ENCODE measurements around the gene NIPAL1.

NIPAL1 gene

GRCh38 chr4:48064349-48064748 lies 47.8 kb downstream of the NIPAL1 start:
- Histone ChIP-seq H2BK5ac (ENCODE audit: low read length) (no peak overlapping the region), H3K27me3 (ENCODE audit: control insufficient read depth in 3 of 3, insufficient read depth in 3 of 3, low read depth in 1 of 3, low read length in 3 of 3) (no peaks in the 10 kb centered on the region), H2AK5ac (ENCODE audit: low read depth, low read length) (no peak overlapping the region), H3K4me2 (ENCODE audit: insufficient read depth, low read length, poor library complexity, severe bottlenecking) (no peak overlapping the region), H3K9me3 (replicated peaks in 1 of 2; ENCODE audit: control insufficient read depth in 2 of 2, insufficient read depth in 1 of 2, low read depth in 1 of 2, low read length in 2 of 2) (no peaks in the 10 kb centered on the region), H4K8ac (ENCODE audit: low read depth, low read length) (no peak overlapping the region), H3K4me3 (ENCODE audit: low read length in 2 of 2) (no peak overlapping the region), H3K36me3 (replicated peaks in 1 of 2; ENCODE audit: control insufficient read depth in 2 of 2, insufficient read depth in 2 of 2, low read length in 2 of 2) (no peaks in the 10 kb centered on the region), H2BK12ac (ENCODE audit: low read length) (no peak overlapping the region), H3K23ac (ENCODE audit: low read depth, low read length, poor library complexity) (no peak overlapping the region), H3K18ac (ENCODE audit: low read length) (no peak overlapping the region), H2AFZ (ENCODE audit: low read length) (no peak overlapping the region), H3K4me1 (ENCODE audit: control insufficient read depth in 2 of 2, insufficient read depth in 1 of 2, low read depth in 1 of 2, low read length in 2 of 2) (no peaks in the 10 kb centered on the region), H3K14ac (ENCODE audit: low read length) (no peak overlapping the region), H4K91ac (ENCODE audit: low read depth, low read length, poor library complexity) (no peak overlapping the region), H2BK15ac (ENCODE audit: low read length) (no peak overlapping the region), H3K9ac (ENCODE audit: low read depth, low read length, poor library complexity) (no peak overlapping the region), H3K27ac (replicated peaks; ENCODE audit: low read length) (no peak overlapping the region), H3K4ac (ENCODE audit: low read length) (no peak overlapping the region), H3K79me1 (ENCODE audit: low read depth, low read length) (no peaks in the 10 kb centered on the region), H2BK120ac (ENCODE audit: low read depth, low read length) (no peak overlapping the region)
- DNase-seq (ENCODE audit: low spot score), result no peak
- no CpG with 5 or more reads among the region's 3 CpGs for WGBS, 2 donors (ENCODE audit: extremely low coverage in 2 of 2, insufficient read length in 2 of 2, insufficient replicate concordance in 1 of 2)

DNA sequence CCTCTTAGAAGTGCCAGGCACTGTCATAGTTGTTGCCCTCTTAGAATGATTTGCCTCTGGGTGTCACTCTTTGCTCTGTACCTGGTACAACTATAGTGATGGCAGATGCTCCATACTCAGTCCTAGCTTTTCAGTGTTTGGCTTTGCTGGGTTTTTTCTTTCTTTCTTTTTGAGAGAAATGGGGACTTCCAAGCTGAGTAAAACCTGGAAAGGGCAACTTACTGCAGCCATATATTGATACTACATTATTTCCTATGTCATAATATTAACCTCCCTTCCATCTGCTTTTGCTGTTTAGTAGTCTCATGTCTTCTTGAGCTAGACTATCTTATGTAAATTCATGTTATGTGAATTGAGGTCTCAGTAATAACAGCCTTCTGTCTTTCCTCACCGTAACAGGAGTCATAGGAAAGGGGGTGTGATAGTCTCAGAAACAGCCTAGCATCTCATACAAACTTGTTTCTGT lies 49.0 kb downstream of the NIPAL1 start:
- Histone ChIP-seq H3K4me3 (ENCODE audit: low read length in 2 of 2) (no peak overlapping the region), H3K4ac (ENCODE audit: low read length) (no peak overlapping the region), H4K8ac (ENCODE audit: low read depth, low read length) (no peak overlapping the region), H2BK15ac (ENCODE audit: low read length) (no peak overlapping the region), H2AFZ (ENCODE audit: low read length) (no peak overlapping the region), H3K14ac (ENCODE audit: low read length) (no peak overlapping the region), H3K4me2 (ENCODE audit: insufficient read depth, low read length, poor library complexity, severe bottlenecking) (no peak overlapping the region), H2BK120ac (ENCODE audit: low read depth, low read length) (no peak overlapping the region), H2AK5ac (ENCODE audit: low read depth, low read length) (no peak overlapping the region), H3K18ac (ENCODE audit: low read length) (no peak overlapping the region), H3K27ac (replicated peaks; ENCODE audit: low read length) (no peak overlapping the region), H3K4me1 (ENCODE audit: control insufficient read depth in 2 of 2, insufficient read depth in 1 of 2, low read depth in 1 of 2, low read length in 2 of 2) (no peaks in the 10 kb centered on the region), H4K91ac (ENCODE audit: low read depth, low read length, poor library complexity) (no peak overlapping the region), H2BK5ac (ENCODE audit: low read length) (no peak overlapping the region), H3K27me3 (ENCODE audit: control insufficient read depth in 3 of 3, insufficient read depth in 3 of 3, low read depth in 1 of 3, low read length in 3 of 3) (no peaks in the 10 kb centered on the region), H3K23ac (ENCODE audit: low read depth, low read length, poor library complexity) (no peak overlapping the region), H2BK12ac (ENCODE audit: low read length) (no peak overlapping the region), H3K9ac (ENCODE audit: low read depth, low read length, poor library complexity) (no peak overlapping the region), H3K9me3 (replicated peaks in 1 of 2; ENCODE audit: control insufficient read depth in 2 of 2, insufficient read depth in 1 of 2, low read depth in 1 of 2, low read length in 2 of 2) (no peaks in the 10 kb centered on the region), H3K79me1 (ENCODE audit: low read depth, low read length) (no peaks in the 10 kb centered on the region), H3K36me3 (replicated peaks in 1 of 2; ENCODE audit: control insufficient read depth in 2 of 2, insufficient read depth in 2 of 2, low read length in 2 of 2) (no peaks in the 10 kb centered on the region)
- no CpG with 5 or more reads among the region's 1 CpG for WGBS, 2 donors (ENCODE audit: extremely low coverage in 2 of 2, insufficient read length in 2 of 2, insufficient replicate concordance in 1 of 2)
- DNase-seq (ENCODE audit: low spot score), result no peak

DNA sequence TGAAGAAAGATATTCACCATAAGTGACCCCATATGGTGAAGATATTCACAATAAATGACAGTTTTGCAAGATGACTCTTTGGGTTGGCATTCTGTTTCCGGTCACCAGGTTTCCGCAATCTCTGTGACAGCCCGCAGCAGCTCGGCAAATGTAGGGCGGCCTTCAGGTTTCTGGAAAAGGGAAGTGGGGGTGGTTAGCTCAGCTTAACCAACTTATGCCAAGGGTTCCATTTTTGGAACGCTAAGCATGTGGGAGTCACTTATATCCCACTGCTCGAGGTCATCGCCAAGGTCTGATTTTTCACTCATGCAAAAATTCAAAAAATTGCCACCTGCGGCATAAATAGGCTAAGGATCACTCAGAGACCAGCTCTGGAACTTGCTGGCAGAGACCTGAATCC lies 51.0 kb downstream of the NIPAL1 start:
- Histone ChIP-seq H2BK12ac (ENCODE audit: low read length) (no peak overlapping the region), H2BK15ac (ENCODE audit: low read length) (no peak overlapping the region), H3K14ac (ENCODE audit: low read length) (no peak overlapping the region), H3K27ac (replicated peaks; ENCODE audit: low read length) (no peak overlapping the region), H3K9me3 (replicated peaks in 1 of 2; ENCODE audit: control insufficient read depth in 2 of 2, insufficient read depth in 1 of 2, low read depth in 1 of 2, low read length in 2 of 2) (no peaks in the 10 kb centered on the region), H2AK5ac (ENCODE audit: low read depth, low read length) (no peak overlapping the region), H2BK5ac (ENCODE audit: low read length) (no peak overlapping the region), H3K4ac (ENCODE audit: low read length) (no peak overlapping the region), H4K91ac (ENCODE audit: low read depth, low read length, poor library complexity) (no peak overlapping the region), H3K9ac (ENCODE audit: low read depth, low read length, poor library complexity) (no peak overlapping the region), H3K18ac (ENCODE audit: low read length) (no peak overlapping the region), H3K4me1 (ENCODE audit: control insufficient read depth in 2 of 2, insufficient read depth in 1 of 2, low read depth in 1 of 2, low read length in 2 of 2) (peaks cover 0 to 2% of the 10 kb centered on the region in 2 donors), H3K36me3 (replicated peaks in 1 of 2; ENCODE audit: control insufficient read depth in 2 of 2, insufficient read depth in 2 of 2, low read length in 2 of 2) (no peaks in the 10 kb centered on the region), H3K79me1 (ENCODE audit: low read depth, low read length) (no peaks in the 10 kb centered on the region), H4K8ac (ENCODE audit: low read depth, low read length) (no peak overlapping the region), H3K27me3 (ENCODE audit: control insufficient read depth in 3 of 3, insufficient read depth in 3 of 3, low read depth in 1 of 3, low read length in 3 of 3) (no peaks in the 10 kb centered on the region), H3K4me2 (ENCODE audit: insufficient read depth, low read length, poor library complexity, severe bottlenecking) (no peak overlapping the region), H2AFZ (ENCODE audit: low read length) (no peak overlapping the region), H2BK120ac (ENCODE audit: low read depth, low read length) (no peak overlapping the region), H3K4me3 (ENCODE audit: low read length in 2 of 2) (no peak overlapping the region), H3K23ac (ENCODE audit: low read depth, low read length, poor library complexity) (no peak overlapping the region)
- no CpG with 5 or more reads among the region's 9 CpGs for WGBS, 2 donors (ENCODE audit: extremely low coverage in 2 of 2, insufficient read length in 2 of 2, insufficient replicate concordance in 1 of 2)
- no peak for DNase-seq (ENCODE audit: low spot score)

DNA sequence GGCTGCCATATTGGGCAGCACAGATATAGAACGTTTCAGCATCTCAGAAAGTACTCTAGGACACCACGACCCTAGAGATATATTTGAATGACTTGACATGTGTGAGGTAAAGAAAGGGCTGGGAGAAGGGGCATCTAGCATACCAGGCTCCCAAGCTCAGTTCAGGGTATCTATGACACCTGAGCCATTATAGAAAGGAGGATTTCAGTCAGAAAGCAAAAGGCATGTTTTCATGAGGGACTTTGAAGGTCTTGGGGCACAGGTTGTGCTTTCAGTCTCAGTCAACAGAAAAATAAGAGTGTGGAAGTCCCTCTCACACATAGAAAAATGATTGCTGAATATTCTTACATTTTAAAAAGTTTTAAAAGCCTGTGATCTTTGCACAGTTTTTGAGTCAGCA lies 51.6 kb downstream of the NIPAL1 start:
- no peaks in the 10 kb centered on the region for H3K36me3 ChIP-seq (replicated peaks in 1 of 2; ENCODE audit: control insufficient read depth in 2 of 2, insufficient read depth in 2 of 2, low read length in 2 of 2)
- H2BK15ac ChIP-seq (ENCODE audit: low read length), result no peak overlapping the region
- no peak overlapping the region for H3K27ac ChIP-seq (replicated peaks; ENCODE audit: low read length)
- H2AK5ac ChIP-seq (ENCODE audit: low read depth, low read length), result no peak overlapping the region
- H3K4me2 ChIP-seq (ENCODE audit: insufficient read depth, low read length, poor library complexity, severe bottlenecking), result no peak overlapping the region
- no peaks in the 10 kb centered on the region for H3K9me3 ChIP-seq (replicated peaks in 1 of 2; ENCODE audit: control insufficient read depth in 2 of 2, insufficient read depth in 1 of 2, low read depth in 1 of 2, low read length in 2 of 2)
- H3K79me1 ChIP-seq (ENCODE audit: low read depth, low read length), result no peaks in the 10 kb centered on the region
- H3K9ac ChIP-seq (ENCODE audit: low read depth, low read length, poor library complexity), result no peak overlapping the region
- no peak overlapping the region for H3K4ac ChIP-seq (ENCODE audit: low read length)
- no peak overlapping the region for H2BK12ac ChIP-seq (ENCODE audit: low read length)
- no peak overlapping the region for H3K18ac ChIP-seq (ENCODE audit: low read length)
- whole genome bisulfite sequencing, 2 donors (ENCODE audit: extremely low coverage in 2 of 2, insufficient read length in 2 of 2, insufficient replicate concordance in 1 of 2), result no CpG with 5 or more reads among the region's 2 CpGs
- H4K91ac ChIP-seq (ENCODE audit: low read depth, low read length, poor library complexity), result no peak overlapping the region
- no peak overlapping the region for H2AFZ ChIP-seq (ENCODE audit: low read length)
- H3K4me1 ChIP-seq (ENCODE audit: control insufficient read depth in 2 of 2, insufficient read depth in 1 of 2, low read depth in 1 of 2, low read length in 2 of 2), result peaks cover 0 to 2% of the 10 kb centered on the region in 2 donors
- no peak overlapping the region for H3K4me3 ChIP-seq (ENCODE audit: low read length in 2 of 2)
- H2BK120ac ChIP-seq (ENCODE audit: low read depth, low read length), result no peak overlapping the region
- H3K27me3 ChIP-seq (ENCODE audit: control insufficient read depth in 3 of 3, insufficient read depth in 3 of 3, low read depth in 1 of 3, low read length in 3 of 3), result no peaks in the 10 kb centered on the region
- no peak overlapping the region for H3K14ac ChIP-seq (ENCODE audit: low read length)
- DNase-seq (ENCODE audit: low spot score), result no peak
- no peak overlapping the region for H4K8ac ChIP-seq (ENCODE audit: low read depth, low read length)
- no peak overlapping the region for H2BK5ac ChIP-seq (ENCODE audit: low read length)
- no peak overlapping the region for H3K23ac ChIP-seq (ENCODE audit: low read depth, low read length, poor library complexity)
